Ishikawa (cell line): Measurements from ENCODE around the gene RFPL1.

Source experiments
- EP300 ChIP-seq: IDR thresholded peaks from 2 replicates; pipeline ENCODE4 v1.6.1; 2012; ENCODE audit warnings: borderline replicate concordance
- TF ChIP-seq, protein P1 (sequence below): IDR thresholded peaks from 2 replicates; pipeline ENCODE4 v1.6.1; 2012
- TF ChIP-seq, protein P2 (sequence below): IDR thresholded peaks from 2 replicates; pipeline ENCODE4 v1.6.1; 2012; ENCODE audit warnings: low read depth, mild to moderate bottlenecking
- TF ChIP-seq, protein P3 (sequence below): IDR thresholded peaks from 2 replicates; pipeline ENCODE4 v1.6.1; 2012

DNA sequence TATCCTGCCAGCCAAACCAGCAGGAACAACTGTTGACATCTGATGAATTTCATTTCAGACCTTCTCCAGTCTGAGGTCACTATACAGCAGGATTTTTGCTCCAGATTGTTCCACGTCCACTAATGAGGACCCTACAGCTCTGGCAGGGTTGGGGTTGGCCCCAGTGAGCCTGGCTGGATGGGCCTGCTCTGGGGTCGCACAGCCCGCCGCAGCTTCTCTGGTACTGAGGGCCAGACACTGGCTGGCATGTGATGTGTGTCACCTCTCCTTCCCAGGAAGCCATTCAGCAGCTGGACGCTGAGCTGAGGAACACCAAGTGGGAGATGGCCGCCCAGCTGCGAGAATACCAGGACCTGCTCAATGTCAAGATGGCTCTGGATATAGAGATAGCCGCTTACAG, 47.1 kb downstream of the RFPL1 start:
- no peak for TF ChIP-seq EP300
- TF ChIP-seq, protein P1, sequence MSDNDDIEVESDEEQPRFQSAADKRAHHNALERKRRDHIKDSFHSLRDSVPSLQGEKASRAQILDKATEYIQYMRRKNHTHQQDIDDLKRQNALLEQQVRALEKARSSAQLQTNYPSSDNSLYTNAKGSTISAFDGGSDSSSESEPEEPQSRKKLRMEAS = no peak
- TF ChIP-seq, protein P2, sequence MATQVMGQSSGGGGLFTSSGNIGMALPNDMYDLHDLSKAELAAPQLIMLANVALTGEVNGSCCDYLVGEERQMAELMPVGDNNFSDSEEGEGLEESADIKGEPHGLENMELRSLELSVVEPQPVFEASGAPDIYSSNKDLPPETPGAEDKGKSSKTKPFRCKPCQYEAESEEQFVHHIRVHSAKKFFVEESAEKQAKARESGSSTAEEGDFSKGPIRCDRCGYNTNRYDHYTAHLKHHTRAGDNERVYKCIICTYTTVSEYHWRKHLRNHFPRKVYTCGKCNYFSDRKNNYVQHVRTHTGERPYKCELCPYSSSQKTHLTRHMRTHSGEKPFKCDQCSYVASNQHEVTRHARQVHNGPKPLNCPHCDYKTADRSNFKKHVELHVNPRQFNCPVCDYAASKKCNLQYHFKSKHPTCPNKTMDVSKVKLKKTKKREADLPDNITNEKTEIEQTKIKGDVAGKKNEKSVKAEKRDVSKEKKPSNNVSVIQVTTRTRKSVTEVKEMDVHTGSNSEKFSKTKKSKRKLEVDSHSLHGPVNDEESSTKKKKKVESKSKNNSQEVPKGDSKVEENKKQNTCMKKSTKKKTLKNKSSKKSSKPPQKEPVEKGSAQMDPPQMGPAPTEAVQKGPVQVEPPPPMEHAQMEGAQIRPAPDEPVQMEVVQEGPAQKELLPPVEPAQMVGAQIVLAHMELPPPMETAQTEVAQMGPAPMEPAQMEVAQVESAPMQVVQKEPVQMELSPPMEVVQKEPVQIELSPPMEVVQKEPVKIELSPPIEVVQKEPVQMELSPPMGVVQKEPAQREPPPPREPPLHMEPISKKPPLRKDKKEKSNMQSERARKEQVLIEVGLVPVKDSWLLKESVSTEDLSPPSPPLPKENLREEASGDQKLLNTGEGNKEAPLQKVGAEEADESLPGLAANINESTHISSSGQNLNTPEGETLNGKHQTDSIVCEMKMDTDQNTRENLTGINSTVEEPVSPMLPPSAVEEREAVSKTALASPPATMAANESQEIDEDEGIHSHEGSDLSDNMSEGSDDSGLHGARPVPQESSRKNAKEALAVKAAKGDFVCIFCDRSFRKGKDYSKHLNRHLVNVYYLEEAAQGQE = no peak
- TF ChIP-seq, protein P3, sequence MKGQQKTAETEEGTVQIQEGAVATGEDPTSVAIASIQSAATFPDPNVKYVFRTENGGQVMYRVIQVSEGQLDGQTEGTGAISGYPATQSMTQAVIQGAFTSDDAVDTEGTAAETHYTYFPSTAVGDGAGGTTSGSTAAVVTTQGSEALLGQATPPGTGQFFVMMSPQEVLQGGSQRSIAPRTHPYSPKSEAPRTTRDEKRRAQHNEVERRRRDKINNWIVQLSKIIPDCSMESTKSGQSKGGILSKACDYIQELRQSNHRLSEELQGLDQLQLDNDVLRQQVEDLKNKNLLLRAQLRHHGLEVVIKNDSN = no peak
